Measurements from ENCODE around the gene ZNF564.
A peak's percentile ranks its signal among the peaks of the same experiment; 100 is the strongest.

The ZNF564 gene

DNA sequence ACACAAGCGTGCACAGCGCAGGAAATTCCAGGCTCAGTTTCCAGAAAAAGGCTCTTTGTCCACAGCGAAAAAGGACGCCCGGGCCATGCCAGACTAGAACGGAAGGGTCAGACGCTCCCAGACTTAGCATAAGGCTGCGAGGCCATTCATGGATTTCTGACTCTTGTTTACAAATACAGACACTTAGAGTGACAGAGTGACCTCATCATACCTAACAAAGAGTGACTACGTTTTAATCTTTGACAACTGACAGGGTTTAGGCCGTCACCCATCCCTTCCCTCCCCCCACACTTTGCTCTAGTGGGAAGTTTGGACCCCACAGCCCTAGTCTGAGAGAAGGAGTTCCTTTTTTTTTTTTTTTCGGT, 66.2 kb downstream of the ZNF564 start:
- TF ChIP-seq, protein P1, sequence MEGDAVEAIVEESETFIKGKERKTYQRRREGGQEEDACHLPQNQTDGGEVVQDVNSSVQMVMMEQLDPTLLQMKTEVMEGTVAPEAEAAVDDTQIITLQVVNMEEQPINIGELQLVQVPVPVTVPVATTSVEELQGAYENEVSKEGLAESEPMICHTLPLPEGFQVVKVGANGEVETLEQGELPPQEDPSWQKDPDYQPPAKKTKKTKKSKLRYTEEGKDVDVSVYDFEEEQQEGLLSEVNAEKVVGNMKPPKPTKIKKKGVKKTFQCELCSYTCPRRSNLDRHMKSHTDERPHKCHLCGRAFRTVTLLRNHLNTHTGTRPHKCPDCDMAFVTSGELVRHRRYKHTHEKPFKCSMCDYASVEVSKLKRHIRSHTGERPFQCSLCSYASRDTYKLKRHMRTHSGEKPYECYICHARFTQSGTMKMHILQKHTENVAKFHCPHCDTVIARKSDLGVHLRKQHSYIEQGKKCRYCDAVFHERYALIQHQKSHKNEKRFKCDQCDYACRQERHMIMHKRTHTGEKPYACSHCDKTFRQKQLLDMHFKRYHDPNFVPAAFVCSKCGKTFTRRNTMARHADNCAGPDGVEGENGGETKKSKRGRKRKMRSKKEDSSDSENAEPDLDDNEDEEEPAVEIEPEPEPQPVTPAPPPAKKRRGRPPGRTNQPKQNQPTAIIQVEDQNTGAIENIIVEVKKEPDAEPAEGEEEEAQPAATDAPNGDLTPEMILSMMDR (IDR thresholded peaks at IDR 0.05): no peak
- Histone ChIP-seq H3K27me3 (peaks cover 10% of the 10 kb centered on the region), H3K4me1 (ENCODE audit: control insufficient read depth in 1 of 2, insufficient read depth in 1 of 2, low read depth in 1 of 2, low read length in 1 of 2) (peaks cover 8 to 15% of the 10 kb centered on the region in 2 experiments), H3K4me3 (ENCODE audit: low read depth in 1 of 2, low read length in 1 of 2) (peak overlapping the region; percentile 62 to 72), H3K9me3 (no peaks in the 10 kb centered on the region), H3K27ac (peak overlapping the region; percentile 32), H3K36me3 (no peaks in the 10 kb centered on the region)

DNA sequence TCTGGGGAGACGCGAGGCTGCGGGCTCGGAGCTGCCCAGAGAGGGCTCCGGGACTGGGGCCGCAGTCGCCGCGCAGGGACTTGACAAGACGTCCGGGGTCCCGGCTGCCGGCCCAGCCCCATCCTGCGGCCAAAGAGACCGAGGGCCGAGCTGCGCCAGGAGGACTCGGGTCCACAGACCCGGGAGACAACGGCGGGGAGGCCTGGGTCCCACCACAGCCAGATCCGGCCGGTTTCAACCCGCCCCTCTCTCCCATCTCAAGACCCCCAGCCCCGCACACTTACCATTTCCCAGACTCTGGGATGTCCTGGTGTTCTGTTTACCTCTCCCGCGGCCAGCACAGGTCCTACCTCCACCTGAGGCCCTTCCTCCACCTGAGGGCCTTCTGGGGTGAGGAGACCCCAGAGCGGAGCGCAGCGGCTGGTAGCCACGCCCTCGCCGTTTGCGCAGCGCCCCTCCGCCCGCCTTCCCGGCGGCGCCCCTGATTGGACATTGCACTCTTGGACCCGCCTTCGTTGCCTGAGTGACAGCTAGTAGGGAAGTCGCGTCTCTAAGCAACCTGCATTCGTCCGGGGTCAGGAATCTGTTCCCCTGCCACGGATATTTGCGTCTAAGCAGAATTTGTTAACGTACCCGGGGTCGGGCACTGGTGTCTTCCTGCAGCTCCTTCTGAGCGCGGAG, 66.8 kb downstream of the ZNF564 start, which contains the start of gene ZNF709:
Gene ZNF709, minus strand, starts transcription at position 446 of the 681 bp plus-strand sequence. Its CDS starts 159 bp downstream, at position 287.
- H3K4me1 ChIP-seq (ENCODE audit: control insufficient read depth in 1 of 2, insufficient read depth in 1 of 2, low read depth in 1 of 2, low read length in 1 of 2): peaks cover 8 to 15% of the 10 kb centered on the region in 2 experiments
- TF ChIP-seq, protein P1 (IDR thresholded peaks at IDR 0.05): no peak
- H3K4me3 ChIP-seq (ENCODE audit: low read depth in 1 of 2, low read length in 1 of 2): peak within 1 kb of the TSS; percentile 62 to 72
- no peaks in the 10 kb centered on the region for H3K36me3 ChIP-seq
- H3K27me3 ChIP-seq: peaks cover 10% of the 10 kb centered on the region
- no peaks in the 10 kb centered on the region for H3K9me3 ChIP-seq
- peak within 1 kb of the TSS; percentile 32 for H3K27ac ChIP-seq

GRCh38 chr19:12484011-12484370, 67.3 kb downstream of the ZNF564 start:
- Histone ChIP-seq H3K36me3 (no peaks in the 10 kb centered on the region), H3K4me1 (ENCODE audit: control insufficient read depth in 1 of 2, insufficient read depth in 1 of 2, low read depth in 1 of 2, low read length in 1 of 2) (peaks cover 8 to 15% of the 10 kb centered on the region in 2 experiments), H3K9me3 (no peaks in the 10 kb centered on the region), H3K27me3 (peaks cover 10% of the 10 kb centered on the region), H3K4me3 (ENCODE audit: low read depth in 1 of 2, low read length in 1 of 2) (peak overlapping the region; percentile 62 to 72), H3K27ac (no peak overlapping the region)
- TF ChIP-seq, protein P1 (IDR thresholded peaks at IDR 0.05): no peak

- TF ChIP-seq, protein P1 (IDR thresholded peaks at IDR 0.05): no peak
- Histone ChIP-seq H3K27me3 (peaks cover 10% of the 10 kb centered on the region), H3K27ac (no peak overlapping the region)
These were observed 68.8 kb downstream of the ZNF564 start for GRCh38 chr19:12482509-12482886.

DNA sequence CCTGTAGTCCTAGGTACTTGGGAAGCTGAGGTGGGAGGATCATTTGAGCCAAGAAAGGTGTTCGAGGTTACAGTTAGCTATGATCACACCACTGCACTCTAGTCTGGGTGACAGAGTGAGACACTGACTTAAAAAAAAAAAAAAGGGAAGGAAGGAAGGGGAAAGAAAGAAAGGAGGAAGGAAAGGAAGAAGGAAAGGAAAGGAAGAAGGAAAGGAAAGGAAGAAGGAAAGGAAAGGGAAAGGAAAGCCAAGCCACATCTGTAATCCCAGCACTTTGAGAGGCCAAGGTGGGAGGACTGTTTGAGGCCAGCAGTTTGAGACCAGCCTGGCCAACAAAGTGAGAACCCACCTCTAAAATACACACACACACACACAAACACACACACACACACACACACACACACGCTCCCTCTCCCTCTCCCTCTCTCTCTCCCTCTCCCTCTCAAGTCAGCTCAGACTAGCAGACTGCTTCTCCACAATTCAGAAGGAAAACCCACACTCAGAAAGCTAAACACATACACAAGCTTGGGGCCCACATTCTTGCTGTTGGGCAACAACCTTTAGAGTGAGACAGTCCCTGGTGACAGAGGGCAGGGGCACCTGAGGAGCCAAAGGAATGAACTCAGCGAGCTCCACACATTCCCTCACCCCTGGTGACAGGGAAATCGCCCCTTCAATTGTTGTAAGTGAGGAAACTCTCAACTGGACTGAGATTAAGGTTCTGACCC, 69.3 kb downstream of the ZNF564 start:
- no peaks in the 10 kb centered on the region for H3K9me3 ChIP-seq
- H3K36me3 ChIP-seq: no peaks in the 10 kb centered on the region
- no peak overlapping the region for H3K27ac ChIP-seq
- TF ChIP-seq, protein P1 (IDR thresholded peaks at IDR 0.05): no peak
- peaks cover 8 to 15% of the 10 kb centered on the region in 2 experiments for H3K4me1 ChIP-seq (ENCODE audit: control insufficient read depth in 1 of 2, insufficient read depth in 1 of 2, low read depth in 1 of 2, low read length in 1 of 2)
- H3K27me3 ChIP-seq: peaks cover 10% of the 10 kb centered on the region
- no peak overlapping the region for H3K4me3 ChIP-seq (ENCODE audit: low read depth in 1 of 2, low read length in 1 of 2)

More at GRCh38 chr19:12482509-12482886, 68.8 kb downstream of the ZNF564 start:
- Histone ChIP-seq H3K9me3 (no peaks in the 10 kb centered on the region), H3K4me3 (ENCODE audit: low read depth in 1 of 2, low read length in 1 of 2) (no peak overlapping the region), H3K36me3 (no peaks in the 10 kb centered on the region), H3K4me1 (ENCODE audit: control insufficient read depth in 1 of 2, insufficient read depth in 1 of 2, low read depth in 1 of 2, low read length in 1 of 2) (peaks cover 8 to 15% of the 10 kb centered on the region in 2 experiments)

Measured in neutrophil (primary cell).